Ishikawa (cell line): ENCODE measurements around the gene ACER2.

ENCODE experiments used
- CEBPB ChIP-seq: IDR thresholded peaks from 2 replicates; pipeline ENCODE4 v1.6.1; 2012
- CREB1 ChIP-seq: IDR thresholded peaks from 2 replicates; pipeline ENCODE4 v1.6.1; 2012; ENCODE audit warnings: low read depth
- EGR1 ChIP-seq: IDR thresholded peaks from 2 replicates; pipeline ENCODE4 v1.6.1; 2012
- EP300 ChIP-seq: IDR thresholded peaks from 2 replicates; pipeline ENCODE4 v1.6.1; 2012; ENCODE audit warnings: borderline replicate concordance
- FOXM1 ChIP-seq: IDR thresholded peaks from 2 replicates; pipeline ENCODE4 v1.6.1; 2012; ENCODE audit warnings: low read depth, borderline replicate concordance
- NFIC ChIP-seq: IDR thresholded peaks from 2 replicates; pipeline ENCODE4 v1.6.1; 2012
- RAD21 ChIP-seq: IDR thresholded peaks from 2 replicates; pipeline ENCODE4 v1.6.1; 2012; ENCODE audit warnings: low read depth
- TAF1 ChIP-seq: IDR thresholded peaks from 2 replicates; pipeline ENCODE4 v1.6.1; 2012; ENCODE audit warnings: low read depth, mild to moderate bottlenecking
- TCF12 ChIP-seq: IDR thresholded peaks from 2 replicates; pipeline ENCODE4 v1.6.1; 2012; ENCODE audit warnings: low read depth
- TEAD4 ChIP-seq: IDR thresholded peaks from 2 replicates; pipeline ENCODE4 v1.6.1; 2012
- YY1 ChIP-seq: IDR thresholded peaks from 2 replicates; pipeline ENCODE4 v1.6.1; 2012; ENCODE audit warnings: low read depth
- ZBTB7A ChIP-seq: IDR thresholded peaks from 2 replicates; pipeline ENCODE4 v1.6.1; 2012; ENCODE audit warnings: low read depth
- TF ChIP-seq, protein P1 (sequence below): IDR thresholded peaks from 2 replicates; pipeline ENCODE4 v1.6.1; 2012
- TF ChIP-seq, protein P2 (sequence below): IDR thresholded peaks from 2 replicates; pipeline ENCODE4 v1.6.1; 2012; ENCODE audit warnings: low read depth, mild to moderate bottlenecking
- TF ChIP-seq, protein P3 (sequence below): IDR thresholded peaks from 2 replicates; pipeline ENCODE4 v1.6.1; 2012

Gene ACER2

DNA sequence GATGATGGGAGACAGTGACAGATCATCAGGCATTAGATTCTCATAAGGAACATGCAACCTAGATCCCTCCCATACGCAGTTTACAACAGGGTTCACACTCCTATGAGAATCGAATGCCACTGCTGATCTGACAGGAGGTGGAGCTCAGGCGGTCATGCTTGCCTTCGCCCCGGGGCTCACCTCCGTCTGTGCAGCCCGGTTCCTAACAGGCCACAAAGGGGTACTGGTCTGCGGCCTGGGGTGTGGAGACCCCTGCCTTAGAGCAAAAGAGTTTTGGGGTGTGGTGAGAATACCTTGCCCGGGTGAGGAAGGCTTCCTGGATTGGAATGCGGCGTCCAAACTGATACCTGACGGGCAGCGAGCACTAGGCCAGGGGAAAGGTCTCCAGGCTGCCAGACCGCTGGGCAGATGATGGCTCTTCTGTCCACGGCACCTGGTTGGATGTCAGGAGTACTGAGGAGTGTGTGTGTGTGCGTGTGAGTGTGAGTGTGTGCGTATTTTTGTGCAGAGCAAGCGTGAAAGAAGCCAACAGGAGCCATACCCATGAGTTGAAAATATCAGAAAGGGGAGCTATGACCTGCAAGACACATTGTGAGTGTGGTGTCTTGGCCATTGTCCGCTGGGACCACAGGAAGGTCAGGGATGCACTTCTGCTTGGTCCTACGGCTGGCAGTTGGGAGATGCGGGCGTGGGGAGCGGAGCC is 55.4 kb downstream of the ACER2 start:
- TF ChIP-seq FOXM1 (no peak), ZBTB7A (0 out of 2 replicates have a peak, but pooled peaks have one; percentile 8), CREB1 (no peak)

DNA sequence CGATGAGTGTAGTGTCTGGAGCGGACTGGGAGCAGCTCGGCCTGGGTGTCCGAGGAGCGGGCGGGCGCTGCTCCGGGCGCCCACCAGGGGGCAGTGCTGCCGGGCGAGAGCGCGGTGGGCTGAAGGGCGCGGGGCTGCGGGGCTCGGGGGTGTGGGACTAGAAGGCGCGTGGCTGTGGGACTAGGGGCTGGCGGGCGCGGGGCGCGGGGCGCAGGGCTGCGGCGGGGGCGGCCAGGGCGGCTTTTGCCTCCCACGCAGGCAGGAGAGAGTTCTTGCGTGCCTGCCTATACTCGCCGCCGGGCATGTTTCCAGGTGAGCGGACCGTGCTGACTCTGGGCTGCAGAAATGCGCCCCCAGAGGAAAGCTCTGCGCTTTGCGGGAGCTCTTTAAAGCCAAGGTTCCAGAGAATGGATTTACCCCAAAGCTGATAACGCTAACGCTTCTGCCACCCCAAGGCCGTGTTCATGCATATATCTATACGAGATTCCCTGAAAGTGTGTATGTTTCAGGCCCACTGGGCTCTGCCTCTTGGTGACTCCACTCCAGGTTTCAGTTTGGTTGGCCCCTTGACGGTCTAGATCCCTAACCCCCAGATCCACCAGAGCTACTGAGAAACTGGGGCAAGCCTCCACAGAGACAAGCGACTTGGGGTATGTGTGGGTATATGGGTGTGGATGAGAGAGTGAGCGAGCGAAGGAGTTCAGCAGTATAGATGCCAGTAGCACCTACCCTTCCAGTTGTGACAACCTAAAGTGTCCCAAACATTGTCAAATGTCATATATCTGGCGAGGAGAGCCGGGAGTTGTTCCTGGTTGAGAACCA is 56.2 kb downstream of the ACER2 start:
- TF ChIP-seq, protein P1, sequence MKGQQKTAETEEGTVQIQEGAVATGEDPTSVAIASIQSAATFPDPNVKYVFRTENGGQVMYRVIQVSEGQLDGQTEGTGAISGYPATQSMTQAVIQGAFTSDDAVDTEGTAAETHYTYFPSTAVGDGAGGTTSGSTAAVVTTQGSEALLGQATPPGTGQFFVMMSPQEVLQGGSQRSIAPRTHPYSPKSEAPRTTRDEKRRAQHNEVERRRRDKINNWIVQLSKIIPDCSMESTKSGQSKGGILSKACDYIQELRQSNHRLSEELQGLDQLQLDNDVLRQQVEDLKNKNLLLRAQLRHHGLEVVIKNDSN = no peak
- TF ChIP-seq ZBTB7A (0 out of 2 replicates have a peak, but pooled peaks have one; percentile 72), EGR1 (peak; percentile 55; the same call in 1 of the 2 replicates), TAF1 (no peak), RAD21 (peak; percentile 4; the same call in 1 of the 2 replicates), CREB1 (no peak), TEAD4 (0 out of 2 replicates have a peak, but pooled peaks have one; percentile 16), NFIC (peak; percentile 15; the same call in 1 of the 2 replicates), YY1 (no peak), EP300 (no peak), FOXM1 (no peak), CEBPB (no peak), TCF12 (no peak)
- TF ChIP-seq, protein P2, sequence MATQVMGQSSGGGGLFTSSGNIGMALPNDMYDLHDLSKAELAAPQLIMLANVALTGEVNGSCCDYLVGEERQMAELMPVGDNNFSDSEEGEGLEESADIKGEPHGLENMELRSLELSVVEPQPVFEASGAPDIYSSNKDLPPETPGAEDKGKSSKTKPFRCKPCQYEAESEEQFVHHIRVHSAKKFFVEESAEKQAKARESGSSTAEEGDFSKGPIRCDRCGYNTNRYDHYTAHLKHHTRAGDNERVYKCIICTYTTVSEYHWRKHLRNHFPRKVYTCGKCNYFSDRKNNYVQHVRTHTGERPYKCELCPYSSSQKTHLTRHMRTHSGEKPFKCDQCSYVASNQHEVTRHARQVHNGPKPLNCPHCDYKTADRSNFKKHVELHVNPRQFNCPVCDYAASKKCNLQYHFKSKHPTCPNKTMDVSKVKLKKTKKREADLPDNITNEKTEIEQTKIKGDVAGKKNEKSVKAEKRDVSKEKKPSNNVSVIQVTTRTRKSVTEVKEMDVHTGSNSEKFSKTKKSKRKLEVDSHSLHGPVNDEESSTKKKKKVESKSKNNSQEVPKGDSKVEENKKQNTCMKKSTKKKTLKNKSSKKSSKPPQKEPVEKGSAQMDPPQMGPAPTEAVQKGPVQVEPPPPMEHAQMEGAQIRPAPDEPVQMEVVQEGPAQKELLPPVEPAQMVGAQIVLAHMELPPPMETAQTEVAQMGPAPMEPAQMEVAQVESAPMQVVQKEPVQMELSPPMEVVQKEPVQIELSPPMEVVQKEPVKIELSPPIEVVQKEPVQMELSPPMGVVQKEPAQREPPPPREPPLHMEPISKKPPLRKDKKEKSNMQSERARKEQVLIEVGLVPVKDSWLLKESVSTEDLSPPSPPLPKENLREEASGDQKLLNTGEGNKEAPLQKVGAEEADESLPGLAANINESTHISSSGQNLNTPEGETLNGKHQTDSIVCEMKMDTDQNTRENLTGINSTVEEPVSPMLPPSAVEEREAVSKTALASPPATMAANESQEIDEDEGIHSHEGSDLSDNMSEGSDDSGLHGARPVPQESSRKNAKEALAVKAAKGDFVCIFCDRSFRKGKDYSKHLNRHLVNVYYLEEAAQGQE = no peak

DNA sequence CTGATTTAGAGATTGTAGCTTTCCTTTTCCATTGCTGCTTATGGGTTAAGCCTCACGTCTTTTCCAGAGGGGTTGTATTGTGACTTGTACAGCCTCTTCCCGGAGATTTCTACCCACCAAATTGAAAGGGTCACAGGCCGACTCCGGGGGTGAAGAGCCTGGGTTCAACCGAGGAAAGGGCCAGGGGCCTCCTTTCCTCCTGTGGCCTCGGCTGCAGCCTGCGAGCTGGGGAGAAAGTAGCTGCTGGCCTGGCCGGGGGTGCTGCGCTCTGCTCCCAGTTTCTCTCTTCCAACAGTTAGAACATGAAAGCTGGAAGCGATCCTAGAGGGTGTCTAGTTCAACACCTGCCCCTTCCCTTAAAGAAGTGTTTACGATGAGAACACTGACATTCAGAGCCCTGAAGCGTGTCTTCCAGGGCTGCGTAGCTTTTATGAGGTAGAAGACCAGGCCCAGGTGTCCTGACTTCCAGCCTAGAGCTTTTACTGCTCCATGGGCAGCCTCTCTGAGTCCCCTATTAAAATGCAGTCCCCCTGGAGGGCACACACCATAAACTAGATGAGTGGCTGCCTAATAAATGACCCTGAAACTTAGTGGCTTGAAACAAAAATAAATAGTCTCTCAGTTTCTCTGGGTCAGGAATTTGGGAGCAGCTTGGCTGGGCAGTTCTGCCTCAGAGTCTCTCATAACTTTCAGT is 56.9 kb downstream of the ACER2 start:
- no peak for TF ChIP-seq FOXM1
- no peak for TF ChIP-seq YY1
- no peak for TF ChIP-seq CREB1
- no peak for TF ChIP-seq ZBTB7A
- no peak for TF ChIP-seq CEBPB
- TF ChIP-seq TEAD4 = no peak
- TF ChIP-seq TAF1 = no peak
- TF ChIP-seq NFIC = no peak

DNA sequence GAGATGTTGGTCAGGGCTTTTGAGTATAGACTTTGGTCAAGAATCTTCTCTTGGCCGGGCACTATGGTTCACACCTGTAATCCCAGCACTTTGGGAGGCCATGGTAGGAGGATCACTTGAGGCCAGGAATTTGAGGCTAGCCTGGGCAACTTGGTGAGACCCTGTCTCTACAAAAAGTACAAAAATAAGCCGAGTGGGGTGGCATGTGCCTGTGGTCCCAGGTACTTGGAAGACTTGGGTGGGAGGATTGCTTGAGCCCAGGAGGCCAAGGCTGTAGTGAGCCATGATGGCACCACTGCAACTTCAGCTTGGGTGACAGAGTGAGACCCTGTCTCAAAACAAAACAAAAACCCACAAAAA is 57.5 kb downstream of the ACER2 start:
- TF ChIP-seq, protein P2 = no peak
- TF ChIP-seq FOXM1 (no peak), NFIC (no peak), CREB1 (no peak), EP300 (no peak), TCF12 (no peak)
- TF ChIP-seq, protein P3, sequence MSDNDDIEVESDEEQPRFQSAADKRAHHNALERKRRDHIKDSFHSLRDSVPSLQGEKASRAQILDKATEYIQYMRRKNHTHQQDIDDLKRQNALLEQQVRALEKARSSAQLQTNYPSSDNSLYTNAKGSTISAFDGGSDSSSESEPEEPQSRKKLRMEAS = no peak
- TF ChIP-seq, protein P1 = no peak

DNA sequence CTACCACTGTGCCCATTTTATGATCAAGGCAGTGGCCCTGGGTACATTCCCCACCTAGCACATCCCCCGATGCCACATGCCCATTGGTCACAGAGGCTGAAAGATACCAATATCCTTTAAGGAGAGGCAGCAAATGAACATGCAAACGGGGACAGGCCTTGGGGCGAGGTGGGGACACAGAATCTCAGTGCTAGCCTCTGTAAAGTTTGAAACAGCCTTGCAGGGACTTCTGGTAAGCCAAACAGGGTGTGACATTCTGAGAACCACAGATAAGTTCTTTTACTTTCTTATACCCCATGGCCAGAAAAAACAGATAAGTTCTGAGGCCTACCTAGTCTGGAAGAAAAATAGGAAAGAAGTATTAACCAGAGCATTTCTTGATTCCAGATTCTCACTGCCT is 60.5 kb downstream of the ACER2 start:
- TF ChIP-seq CREB1 (no peak), NFIC (no peak), EGR1 (no peak), EP300 (no peak), TAF1 (no peak), CEBPB (no peak)
- TF ChIP-seq, protein P3 = no peak
- TF ChIP-seq, protein P1 = no peak
